GM23338 (cell line): Measurements from ENCODE around the gene VDAC1.

Experiments used
- CREB1 ChIP-seq: fragments of 250-450 bp; sonication (Bioruptor Pico); IDR thresholded peaks from 2 replicates; pipeline ENCODE4 v1.5.0; 2020; ENCODE audit warnings: low read depth, mild to moderate bottlenecking, moderate library complexity
- CTCF ChIP-seq, 2 experiments: fragments of 200-600 bp in 1 of 2; sonication (generic) in 1 of 2; conservative IDR thresholded peaks; 2 replicates each; pipeline versions ENCODE4 v1.5.1 to v1.6.1; 2016 to 2017; ENCODE audit warnings: antibody characterized with exemption in 2 of 2, low read depth in 2 of 2, mild to moderate bottlenecking in 2 of 2, moderate library complexity in 1 of 2
- EZH2 ChIP-seq: fragments of 200-600 bp; sonication (generic); IDR thresholded peaks from one replicate; pipeline ENCODE4 v1.8.0; 2017; ENCODE audit warnings: antibody characterized with exemption, mild to moderate bottlenecking, low read depth; ENCODE audit not compliant: unreplicated experiment
- EZH2phosphoT487 ChIP-seq: fragments of 200-600 bp; sonication (generic); IDR thresholded peaks from one replicate; pipeline ENCODE4 v1.8.1; 2018; ENCODE audit warnings: antibody characterized with exemption; ENCODE audit not compliant: unreplicated experiment
- JUNB ChIP-seq: IDR thresholded peaks from one replicate; pipeline ENCODE4 v1.6.1; 2016; ENCODE audit warnings: antibody characterized with exemption; ENCODE audit not compliant: unreplicated experiment
- POLR2AphosphoS5 ChIP-seq: IDR thresholded peaks from 2 replicates; pipeline ENCODE4 v1.6.1; 2016; ENCODE audit warnings: antibody characterized with exemption, low read depth
- REST ChIP-seq: IDR thresholded peaks from one replicate; pipeline ENCODE4 v1.6.1; 2018; ENCODE audit warnings: antibody characterized with exemption; ENCODE audit not compliant: unreplicated experiment
- STAT1 ChIP-seq: IDR thresholded peaks from one replicate; pipeline ENCODE4 v1.6.1; 2016; ENCODE audit warnings: antibody characterized with exemption; ENCODE audit not compliant: unreplicated experiment
- ZNF114 ChIP-seq: fragments of 250-450 bp; sonication (Bioruptor Pico); IDR thresholded peaks from 2 replicates; pipeline ENCODE4 v1.5.0; 2020; ENCODE audit warnings: mild to moderate bottlenecking, moderate library complexity
- ZNF331 ChIP-seq: fragments of 250-450 bp; sonication (Bioruptor Pico); IDR thresholded peaks from 2 replicates; pipeline ENCODE4 v1.5.0; 2020; ENCODE audit warnings: low read depth, mild to moderate bottlenecking, moderate library complexity

GRCh38 chr5:133939668-133940067 lies 65.1 kb downstream of the VDAC1 start:
- TF ChIP-seq EZH2phosphoT487 (no peak), POLR2AphosphoS5 (no peak), CTCF (conservative IDR thresholded peaks at IDR 0.05; ENCODE audit: low read depth in 2 of 2) (no peak), STAT1 (no peak), EZH2 (no peak), ZNF114 (CRISPR knock-in tag) (no peak), CREB1 (no peak), ZNF331 (CRISPR knock-in tag) (no peak), JUNB (no peak), REST (no peak)
